Upper lobe of left lung (tissue), 4 donors: ENCODE data around the gene CNTNAP4.

Experiments used
- CTCF ChIP-seq, 6 experiments: fragments of 450-650 bp in 4 of 6; fragments of 200-600 bp in 2 of 6; sonication (generic) in 2 of 6; IDR thresholded peaks; one replicate each; pipeline ENCODE4 v1.5.1; 2016 to 2019; ENCODE audit warnings: antibody characterized with exemption in 6 of 6
- EP300 ChIP-seq, 4 donors: sonication (generic); formaldehyde crosslinking; IDR thresholded peaks; one replicate each; pipeline ENCODE4 v1.5.1; 2017; ENCODE audit warnings: antibody characterized with exemption in 4 of 4, control low read depth in 2 of 4
- POLR2AphosphoS5 ChIP-seq, 2 donors: sonication (generic); formaldehyde crosslinking; IDR thresholded peaks; one replicate each; pipeline ENCODE4 v1.5.1; 2017; ENCODE audit warnings: antibody characterized with exemption in 2 of 2

- TF ChIP-seq EP300 (IDR thresholded peaks at IDR 0.05) (no peak), POLR2AphosphoS5 (IDR thresholded peaks at IDR 0.05) (no peak), CTCF (IDR thresholded peaks at IDR 0.05) (no peak)
Measured at GRCh38 chr16:76228546-76229146, 48.6 kb upstream of the CNTNAP4 start.
